HL-60 (cell line): ENCODE data around the gene POLR2L.

Source experiments
- CTCF ChIP-seq: IDR thresholded peaks from one replicate; pipeline ENCODE4 v1.5.1; 2011; ENCODE audit warnings: low read length, control low read depth, inconsistent platforms; ENCODE audit not compliant: insufficient read depth
- GABPA ChIP-seq: IDR thresholded peaks from 2 replicates; pipeline ENCODE4 v1.6.1; 2012; ENCODE audit warnings: low read depth
- POLR2AphosphoS5 ChIP-seq: IDR thresholded peaks from 2 replicates; pipeline ENCODE4 v1.6.1; 2012; ENCODE audit warnings: low read depth
- REST ChIP-seq: IDR thresholded peaks from 2 replicates; pipeline ENCODE4 v1.6.1; 2012; ENCODE audit warnings: low read depth; ENCODE audit not compliant: insufficient replicate concordance
- SPI1 ChIP-seq: IDR thresholded peaks from 2 replicates; pipeline ENCODE4 v1.6.1; 2012; ENCODE audit warnings: low read depth, mild to moderate bottlenecking, borderline replicate concordance

DNA sequence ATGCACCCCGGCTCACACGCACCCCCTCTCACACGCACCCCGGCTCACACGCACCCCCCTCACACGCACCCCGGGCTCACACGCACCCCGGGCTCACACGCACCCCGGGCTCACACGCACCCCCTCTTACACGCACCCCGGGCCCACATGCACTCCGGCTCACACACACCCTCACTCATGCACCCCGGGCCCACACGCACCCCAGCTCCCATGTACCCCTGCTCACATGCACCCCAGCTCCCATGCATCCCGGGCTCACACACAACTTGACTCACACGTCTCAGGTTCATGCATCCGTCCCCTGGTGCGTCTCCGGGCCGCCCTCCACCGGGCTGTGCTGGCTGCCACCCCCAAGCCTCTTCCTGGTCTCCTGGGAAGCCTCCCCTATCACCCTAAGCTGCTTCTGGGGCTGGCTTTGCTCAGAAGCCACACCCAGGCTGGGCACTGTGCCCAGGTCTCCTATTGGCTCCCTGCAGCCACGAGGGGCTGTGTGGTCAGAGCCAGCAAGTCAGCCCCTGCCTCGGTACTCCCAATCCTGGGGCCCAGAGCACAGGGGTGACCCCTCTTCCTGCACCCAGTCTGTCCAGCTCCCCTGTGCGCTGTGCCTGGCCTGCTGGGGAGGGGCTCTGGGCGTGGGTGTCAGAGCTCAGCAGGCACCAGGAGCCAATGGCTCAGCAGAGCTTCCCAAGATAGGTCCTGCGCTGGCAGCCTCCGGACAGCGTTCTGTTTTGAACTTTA, 17.2 kb upstream of the POLR2L start:
- no peak for TF ChIP-seq REST
- no peak for TF ChIP-seq CTCF
- no peak for TF ChIP-seq GABPA
- no peak for TF ChIP-seq POLR2AphosphoS5
- TF ChIP-seq SPI1 = no peak
